Spleen (tissue), 7 donors: Measurements from ENCODE around the gene USP32.

ENCODE experiments used
- POLR2A ChIP-seq, 3 donors: fragments of 450-650 bp; IDR thresholded peaks; one replicate each; pipeline ENCODE4 v1.5.1; 2017; ENCODE audit warnings: antibody characterized with exemption in 3 of 3, mild to moderate bottlenecking in 1 of 3
- TF ChIP-seq, protein P1 (sequence below), 11 experiments: fragments of 200-600 bp in 7 of 11; fragments of 450-650 bp in 4 of 11; sonication (generic) in 4 of 11; IDR thresholded peaks in 8 of 11; conservative IDR thresholded peaks in 3 of 11; 1 replicate in 7 of 11; 2 replicates in 4 of 11; pipeline versions ENCODE4 v1.4.0 to v1.8.0; 2016 to 2021; ENCODE audit warnings: antibody characterized with exemption in 11 of 11, inconsistent platforms in 4 of 11, mild to moderate bottlenecking in 1 of 11
- donor health status: DM: no; HTN: no; CAD: no; lungs with moderate emphysema.
- donor health status: DM: no; HTN: no; CAD: no.
- donor health status: DM: no; HTN: no; CAD: no.

DNA sequence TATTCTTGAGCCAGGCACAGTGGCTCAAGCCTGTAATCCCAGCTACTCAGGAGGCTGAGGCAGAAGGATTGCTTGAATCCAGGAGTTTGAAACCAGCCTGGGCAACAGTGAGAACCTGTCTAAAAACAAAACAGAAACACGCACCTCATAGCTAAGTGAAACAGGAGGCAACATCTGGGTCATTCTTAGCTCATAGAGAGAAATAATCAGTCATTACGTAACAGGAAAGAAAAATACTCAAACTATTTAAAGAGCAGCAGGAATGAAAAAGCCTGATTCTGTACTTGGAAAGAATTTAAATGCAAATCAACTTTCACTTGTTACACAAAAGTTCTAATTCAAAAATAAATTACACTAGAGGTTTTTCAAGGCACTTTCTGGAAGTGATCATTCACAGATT, 47.6 kb upstream of the USP32 start:
- no peak for TF ChIP-seq POLR2A (IDR thresholded peaks at IDR 0.05)
- TF ChIP-seq, protein P1, sequence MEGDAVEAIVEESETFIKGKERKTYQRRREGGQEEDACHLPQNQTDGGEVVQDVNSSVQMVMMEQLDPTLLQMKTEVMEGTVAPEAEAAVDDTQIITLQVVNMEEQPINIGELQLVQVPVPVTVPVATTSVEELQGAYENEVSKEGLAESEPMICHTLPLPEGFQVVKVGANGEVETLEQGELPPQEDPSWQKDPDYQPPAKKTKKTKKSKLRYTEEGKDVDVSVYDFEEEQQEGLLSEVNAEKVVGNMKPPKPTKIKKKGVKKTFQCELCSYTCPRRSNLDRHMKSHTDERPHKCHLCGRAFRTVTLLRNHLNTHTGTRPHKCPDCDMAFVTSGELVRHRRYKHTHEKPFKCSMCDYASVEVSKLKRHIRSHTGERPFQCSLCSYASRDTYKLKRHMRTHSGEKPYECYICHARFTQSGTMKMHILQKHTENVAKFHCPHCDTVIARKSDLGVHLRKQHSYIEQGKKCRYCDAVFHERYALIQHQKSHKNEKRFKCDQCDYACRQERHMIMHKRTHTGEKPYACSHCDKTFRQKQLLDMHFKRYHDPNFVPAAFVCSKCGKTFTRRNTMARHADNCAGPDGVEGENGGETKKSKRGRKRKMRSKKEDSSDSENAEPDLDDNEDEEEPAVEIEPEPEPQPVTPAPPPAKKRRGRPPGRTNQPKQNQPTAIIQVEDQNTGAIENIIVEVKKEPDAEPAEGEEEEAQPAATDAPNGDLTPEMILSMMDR (IDR thresholded peaks at IDR 0.05 in 8 of 11, conservative IDR thresholded peaks at IDR 0.05 in 3 of 11): no peak
